ENCODE measurements around the gene ESYT3. TPM values are rescaled to one million over a fixed set of nuclear protein-coding genes. Genes with fewer than 3 reads are reported as not detected.

Gene ESYT3
- total and polyA plus RNA-seq, 2 of the 8 experiments (the other 6 are each of a cell fraction or from before 2014, with no cell fraction given), result 4.4 to 7.3 TPM

- Histone ChIP-seq H4K91ac (replicated peaks; ENCODE audit: insufficient read length, low read length) (no peak overlapping the region), H3K4me1 (replicated peaks in 1 of 4; ENCODE audit: control insufficient read depth in 3 of 4, insufficient read depth in 4 of 4, low read length in 3 of 4) (peaks cover 2 to 13% (median 10%) of the 10 kb centered on the region in 4 experiments), H3K9me3 (ENCODE audit: insufficient read depth in 2 of 2, low read depth in 1 of 2, low read length in 1 of 2) (no peaks in the 10 kb centered on the region), H2BK15ac (ENCODE audit: low read length) (no peak overlapping the region), H3K18ac (ENCODE audit: extremely low read depth, low read length) (no peak overlapping the region), H2AFZ (ENCODE audit: low read length) (no peak overlapping the region), H3K79me2 (ENCODE audit: control insufficient read depth in 1 of 2, insufficient read depth in 2 of 2, low read length in 2 of 2) (no peaks in the 10 kb centered on the region), H3K4ac (replicated peaks; ENCODE audit: insufficient read length, low read depth, low read length) (no peak overlapping the region), H3K9ac (replicated peaks in 1 of 4; ENCODE audit: extremely low read depth in 1 of 4, low read depth in 3 of 4, low read length in 3 of 4) (no peak overlapping the region), H3K23me2 (ENCODE audit: low read depth, low read length) (no peaks in the 10 kb centered on the region), H3K36me3 (ENCODE audit: control insufficient read depth in 2 of 4, insufficient read depth in 4 of 4, low read length in 3 of 4) (0 out of 8 replicates have a peak, but pooled peaks cover 0 to 4% (median 1%) of the 10 kb centered on the region in 4 experiments), H4K8ac (ENCODE audit: extremely low read depth, insufficient read depth, low read length) (no peak overlapping the region), H2AK5ac (ENCODE audit: low read depth, low read length) (no peak overlapping the region), H3K27ac (ENCODE audit: low read depth, low read length) (no peak overlapping the region), H2BK5ac (ENCODE audit: low read depth, low read length) (no peak overlapping the region), H4K5ac (ENCODE audit: insufficient read length, low read depth, low read length) (no peak overlapping the region), H3K4me2 (ENCODE audit: insufficient read depth in 1 of 2, low read depth in 2 of 2, low read length in 2 of 2) (no peak overlapping the region), H2BK20ac (ENCODE audit: low read length) (no peak overlapping the region), H3K79me1 (ENCODE audit: low read depth, low read length) (no peaks in the 10 kb centered on the region; the same call in 1 of the 2 replicates), H2BK120ac (replicated peaks; ENCODE audit: low read depth, low read length) (no peak overlapping the region), H3K4me3 (ENCODE audit: extremely low read depth in 1 of 4, insufficient read depth in 2 of 4, low read depth in 3 of 4, low read length in 4 of 4) (no peak overlapping the region), H4K20me1 (replicated peaks in 1 of 2; ENCODE audit: control insufficient read depth in 1 of 2, insufficient read depth in 2 of 2, low read length in 2 of 2) (no peaks in the 10 kb centered on the region), H2BK12ac (ENCODE audit: low read depth, low read length) (no peak overlapping the region), H3K23ac (ENCODE audit: insufficient read length) (no peak overlapping the region), H3K56ac (replicated peaks; ENCODE audit: insufficient read length, low read depth, low read length) (no peak overlapping the region), H3K27me3 (replicated peaks in 1 of 4; ENCODE audit: control insufficient read depth in 3 of 4, extremely low read depth in 1 of 4, insufficient read depth in 3 of 4, low read length in 3 of 4) (no peaks in the 10 kb centered on the region), H3K14ac (ENCODE audit: insufficient read length) (no peak overlapping the region)
- ChIA-PET POLR2A (ENCODE audit: partially characterized antibody) (interaction anchor here (3.3 kb wide), 1 partner anchor 9 kb away, joined by 13 read pairs; no protein-coding TSS in a partner anchor), CTCF (ENCODE audit: partially characterized antibody) (interaction anchor here (0.7 to 6.6 kb wide), 5 partner anchors 14 to 218 kb away, joined by 3 to 25 read pairs (median 4); no protein-coding TSS in a partner anchor)
- WGBS, 2 experiments (ENCODE audit: extremely low coverage in 1 of 2, insufficient coverage in 1 of 2, insufficient read length in 1 of 2, insufficient replicate concordance in 2 of 2, low coverage in 1 of 2, low lambda C conversion rate in 2 of 2, missing lambda C conversion rate in 1 of 2), result 93% methylated on average over 11 of the region's 11 CpGs; no CpG with 5 or more reads in 1 of the 2 experiments
- no peak for DNase-seq (ENCODE audit: low read depth in 1 of 2, low spot score in 2 of 2)
- no peak for FAIRE-seq
- no peak for TF ChIP-seq SP2 (IDR thresholded peaks at IDR 0.05; ENCODE audit: low read length)
- no peak for TF ChIP-seq BACH1 (IDR thresholded peaks at IDR 0.05; ENCODE audit: low read length)
These were observed 35.4 kb upstream of the ESYT3 start for GRCh38 chr3:138398791-138399575.

All from H1 (cell line).